ENCODE data around the gene U2AF1L4. TPM values are rescaled to one million over a fixed set of nuclear protein-coding genes. Genes with fewer than 3 reads are reported as not detected.
A peak's percentile ranks its signal among the peaks of the same experiment; 100 is the strongest.

U2AF1L4 gene, protein sequence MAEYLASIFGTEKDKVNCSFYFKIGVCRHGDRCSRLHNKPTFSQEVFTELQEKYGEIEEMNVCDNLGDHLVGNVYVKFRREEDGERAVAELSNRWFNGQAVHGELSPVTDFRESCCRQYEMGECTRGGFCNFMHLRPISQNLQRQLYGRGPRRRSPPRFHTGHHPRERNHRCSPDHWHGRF
- total RNA-seq: 19.8 TPM
- polyA plus RNA-seq: 45.0 TPM
- long read RNA-seq, donor 1: 0 reads
- long read RNA-seq, donor 2, partial matches to known transcripts: 0 of 1 reads
- long read RNA-seq, donor 2, other reads (novel, unspliced or antisense): 0 of 1 reads
- long read RNA-seq, donor 3, partial matches to known transcripts: 81 of 93 reads
- long read RNA-seq, donor 3, other reads (novel, unspliced or antisense): 11 of 93 reads
- long read RNA-seq, donor 4: 0 reads
- long read RNA-seq, donor 5, partial matches to known transcripts: 0 of 4 reads
- long read RNA-seq, donor 5, other reads (novel, unspliced or antisense): 0 of 4 reads
- long read RNA-seq, donor 6: 0 reads
- long read RNA-seq, donor 7: 0 reads
- long read RNA-seq, donor 8, partial matches to known transcripts: 0 of 1 reads
- long read RNA-seq, donor 8, other reads (novel, unspliced or antisense): 0 of 1 reads
- long read RNA-seq, donor 9, partial matches to known transcripts: 5 of 5 reads
- long read RNA-seq, donor 9, other reads (novel, unspliced or antisense): 0 of 5 reads
- long read RNA-seq, donor 10, partial matches to known transcripts: 0 of 2 reads
- long read RNA-seq, donor 10, other reads (novel, unspliced or antisense): 0 of 2 reads

DNA sequence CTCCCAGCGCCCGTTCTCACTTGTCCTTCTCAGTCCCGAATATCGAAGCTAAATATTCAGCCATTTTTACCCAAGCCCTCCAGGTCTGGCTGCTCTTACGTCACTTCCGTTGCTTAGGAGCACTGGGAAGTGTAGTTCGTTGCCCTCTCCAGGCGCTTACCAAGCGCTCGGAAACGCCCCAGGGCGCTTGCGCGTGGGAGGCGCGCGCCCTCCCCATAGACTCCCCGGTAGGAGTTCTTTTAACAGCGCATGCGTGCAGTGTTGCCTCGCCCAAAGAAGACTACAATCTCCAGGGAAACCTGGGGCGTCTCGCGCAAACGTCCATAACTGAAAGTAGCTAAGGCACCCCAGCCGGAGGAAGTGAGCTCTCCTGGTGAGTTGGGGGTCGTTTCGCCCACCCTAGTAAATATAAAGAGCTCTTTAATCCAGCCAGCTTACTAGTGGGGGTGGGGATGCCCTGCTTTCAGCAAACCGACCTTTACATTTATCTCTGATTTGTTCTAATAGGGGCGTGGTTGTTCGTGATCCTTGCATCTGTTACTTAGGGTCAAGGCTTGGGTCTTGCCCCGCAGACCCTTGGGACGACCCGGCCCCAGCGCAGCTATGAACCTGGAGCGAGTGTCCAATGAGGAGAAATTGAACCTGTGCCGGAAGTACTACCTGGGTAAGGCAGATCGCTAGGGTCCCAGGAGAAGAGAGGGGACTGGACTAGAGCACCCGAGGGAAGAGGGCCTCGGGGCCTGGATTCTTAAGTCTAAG, at the start of gene U2AF1L4, which contains the start of gene PSENEN:
U2AF1L4 (minus strand) TSS at position 91 of the 759 bp plus-strand sequence; CDS start at position 64, 27 bp downstream.
PSENEN (plus strand) TSS at position 324 of the 759 bp plus-strand sequence; CDS start at position 604, 280 bp downstream.
- H3K27me3 ChIP-seq (ENCODE audit: control insufficient read depth in 2 of 2, insufficient read depth in 1 of 2, low read length in 1 of 2): no peaks in the 10 kb centered on the region
- H3K4me1 ChIP-seq (ENCODE audit: control insufficient read depth in 2 of 2, insufficient read depth in 2 of 2, low read length in 2 of 2): peaks cover 30 to 59% of the 10 kb centered on the region in 2 donors
- H3K36me3 ChIP-seq (ENCODE audit: control insufficient read depth in 2 of 2, insufficient read depth in 2 of 2, low read length in 1 of 2): peaks cover 0 to 3% of the 10 kb centered on the region in 2 donors
- peak; percentile 94 to 100 (median 99) for DNase-seq (ENCODE audit: low read depth in 6 of 9, low spot score in 9 of 9)
- peak within 1 kb of the TSS; percentile 89 to 90 for H3K4me3 ChIP-seq (ENCODE audit: low read length in 2 of 2)
- peaks cover 0 to 3% of the 10 kb centered on the region in 2 donors for H3K9me3 ChIP-seq (ENCODE audit: control insufficient read depth in 2 of 2, insufficient read depth in 1 of 2, low read length in 1 of 2)
- WGBS: under 1% methylated on average over 40 of the region's 40 CpGs
- peak within 1 kb of the TSS; percentile 98 to 100 for H3K27ac ChIP-seq (ENCODE audit: low read depth in 1 of 2, low read length in 1 of 2)

DNA sequence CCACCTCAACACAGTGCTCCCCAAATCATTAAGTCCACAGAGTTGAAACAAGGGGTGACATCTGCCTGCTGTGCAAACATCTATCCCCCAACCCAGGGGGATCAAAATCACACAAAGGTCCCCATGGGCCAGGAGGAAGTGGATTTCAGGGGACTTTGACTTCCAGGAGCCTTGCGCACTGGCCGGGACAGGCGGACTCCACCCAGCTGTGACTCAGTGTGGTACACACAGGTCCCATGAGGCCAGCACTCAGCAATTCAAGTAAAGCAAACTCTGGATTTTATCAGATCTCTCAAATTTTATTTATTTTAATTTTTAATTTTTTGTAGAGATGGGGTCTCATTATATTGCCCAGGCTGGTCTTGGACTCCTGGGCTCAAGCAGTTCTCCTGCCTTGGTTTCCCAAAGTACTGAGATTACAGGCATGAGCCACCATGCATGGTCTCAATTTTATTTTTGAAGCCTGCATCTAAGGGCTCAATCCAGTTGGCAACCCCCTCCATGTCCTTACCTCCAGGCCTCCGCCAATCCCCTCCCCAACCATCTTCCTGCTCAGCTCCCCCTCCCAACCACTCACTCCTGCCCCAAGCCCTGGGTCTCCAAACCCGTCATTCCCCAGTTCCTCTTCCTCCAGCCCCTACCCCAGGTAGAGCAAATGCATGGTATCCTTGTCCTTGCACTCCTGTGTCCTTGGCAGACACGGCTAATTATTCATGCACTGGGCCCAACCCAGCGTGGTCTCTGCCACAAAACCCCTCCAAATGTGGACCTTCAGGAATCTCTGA, 48.4 kb upstream of the U2AF1L4 start:
- 91% methylated on average over 7 of the region's 7 CpGs for WGBS
- H3K27me3 ChIP-seq (ENCODE audit: control insufficient read depth in 2 of 2, insufficient read depth in 1 of 2, low read length in 1 of 2): peaks cover 0 to 32% of the 10 kb centered on the region in 2 donors
- no peak for DNase-seq (ENCODE audit: low read depth in 6 of 9, low spot score in 9 of 9)
- no peaks in the 10 kb centered on the region for H3K36me3 ChIP-seq (ENCODE audit: control insufficient read depth in 2 of 2, insufficient read depth in 2 of 2, low read length in 1 of 2)
- no peaks in the 10 kb centered on the region for H3K9me3 ChIP-seq (ENCODE audit: control insufficient read depth in 2 of 2, insufficient read depth in 1 of 2, low read length in 1 of 2)
- H3K4me1 ChIP-seq (ENCODE audit: control insufficient read depth in 2 of 2, insufficient read depth in 2 of 2, low read length in 2 of 2): no peaks in the 10 kb centered on the region
- no peak overlapping the region for H3K4me3 ChIP-seq (ENCODE audit: low read length in 2 of 2)
- H3K27ac ChIP-seq (ENCODE audit: low read depth in 1 of 2, low read length in 1 of 2): no peak overlapping the region

DNA sequence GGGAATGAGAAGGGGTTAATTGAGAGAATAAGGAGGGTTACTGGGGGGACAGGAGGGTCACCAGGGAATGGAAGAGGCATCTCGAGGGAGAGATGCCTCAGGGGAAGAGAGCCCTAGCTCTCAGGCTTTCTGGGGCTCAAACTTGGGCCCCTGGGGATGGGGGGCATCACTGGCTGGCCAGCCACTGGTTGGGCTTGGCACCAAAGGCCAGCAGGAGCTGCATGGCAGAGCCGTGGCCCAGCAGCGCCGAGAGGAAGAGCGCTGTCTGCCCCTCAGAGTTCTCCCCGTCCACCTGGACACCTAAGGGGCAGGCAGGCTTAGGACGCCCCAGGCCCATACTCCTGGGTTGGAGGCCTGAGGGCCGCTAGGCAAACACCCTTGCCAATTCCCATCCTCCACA, 47.7 kb upstream of the U2AF1L4 start:
- Histone ChIP-seq H3K4me1 (ENCODE audit: control insufficient read depth in 2 of 2, insufficient read depth in 2 of 2, low read length in 2 of 2) (no peaks in the 10 kb centered on the region), H3K27me3 (ENCODE audit: control insufficient read depth in 2 of 2, insufficient read depth in 1 of 2, low read length in 1 of 2) (peaks cover 0 to 26% of the 10 kb centered on the region in 2 donors), H3K4me3 (ENCODE audit: low read length in 2 of 2) (no peak overlapping the region), H3K36me3 (ENCODE audit: control insufficient read depth in 2 of 2, insufficient read depth in 2 of 2, low read length in 1 of 2) (peaks cover 0 to 2% of the 10 kb centered on the region in 2 donors), H3K9me3 (ENCODE audit: control insufficient read depth in 2 of 2, insufficient read depth in 1 of 2, low read length in 1 of 2) (no peaks in the 10 kb centered on the region), H3K27ac (ENCODE audit: low read depth in 1 of 2, low read length in 1 of 2) (no peak overlapping the region)
- no peak for DNase-seq (ENCODE audit: low read depth in 6 of 9, low spot score in 9 of 9)
- 92% methylated on average over 8 of the region's 8 CpGs for WGBS

DNA sequence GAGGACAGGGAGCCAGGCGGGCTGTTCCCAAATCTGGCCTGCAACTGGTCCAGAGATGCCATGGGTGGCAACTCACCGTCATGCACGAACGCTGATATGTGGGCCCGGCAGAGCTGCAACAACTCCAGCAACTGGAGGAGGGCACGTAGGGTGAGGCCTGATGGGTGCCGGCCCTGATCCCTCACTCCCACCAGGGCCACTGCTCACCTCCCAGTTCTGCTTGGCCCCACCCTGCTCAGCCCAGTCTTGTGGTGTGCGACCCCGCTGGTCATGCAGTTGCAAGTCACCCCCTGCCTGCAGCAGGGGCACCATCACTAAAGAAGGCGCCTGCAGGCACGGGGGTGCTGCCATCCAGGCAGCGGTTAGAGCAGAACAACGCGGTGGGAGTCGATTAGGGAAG, 47.1 kb upstream of the U2AF1L4 start:
- no peak for DNase-seq (ENCODE audit: low read depth in 6 of 9, low spot score in 9 of 9)
- WGBS: 92% methylated on average over 15 of the region's 15 CpGs
- no peaks in the 10 kb centered on the region for H3K9me3 ChIP-seq (ENCODE audit: control insufficient read depth in 2 of 2, insufficient read depth in 1 of 2, low read length in 1 of 2)
- H3K27me3 ChIP-seq (ENCODE audit: control insufficient read depth in 2 of 2, insufficient read depth in 1 of 2, low read length in 1 of 2): peaks cover 0 to 20% of the 10 kb centered on the region in 2 donors
- peaks cover 0 to 8% of the 10 kb centered on the region in 2 donors for H3K36me3 ChIP-seq (ENCODE audit: control insufficient read depth in 2 of 2, insufficient read depth in 2 of 2, low read length in 1 of 2)
- H3K4me1 ChIP-seq (ENCODE audit: control insufficient read depth in 2 of 2, insufficient read depth in 2 of 2, low read length in 2 of 2): no peaks in the 10 kb centered on the region
- no peak overlapping the region for H3K4me3 ChIP-seq (ENCODE audit: low read length in 2 of 2)
- no peak overlapping the region for H3K27ac ChIP-seq (ENCODE audit: low read depth in 1 of 2, low read length in 1 of 2)

DNA sequence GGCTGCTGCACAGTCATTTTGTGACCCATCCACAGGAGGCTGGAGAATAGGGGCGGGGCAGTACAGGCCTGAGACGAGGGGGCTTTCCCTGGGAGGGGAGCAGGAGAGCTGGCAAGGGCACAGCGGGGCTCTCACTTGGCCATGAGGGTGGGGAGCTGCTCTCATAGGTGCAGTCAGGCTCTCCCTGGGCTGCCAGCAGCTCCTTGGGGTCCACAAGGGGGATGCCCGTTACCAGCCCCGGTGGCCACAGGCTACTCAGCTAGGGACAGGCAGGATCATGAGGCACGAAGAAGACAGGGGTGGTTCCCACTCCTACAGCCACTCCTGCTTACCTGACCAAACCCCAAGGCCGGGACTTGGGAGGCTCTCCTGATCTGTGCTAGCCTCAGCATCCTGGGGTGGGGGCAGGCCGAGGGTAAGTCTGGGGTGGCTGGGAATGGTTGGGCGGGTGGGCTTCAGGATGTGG, 46.6 kb upstream of the U2AF1L4 start:
- H3K4me1 ChIP-seq (ENCODE audit: control insufficient read depth in 2 of 2, insufficient read depth in 2 of 2, low read length in 2 of 2): no peaks in the 10 kb centered on the region
- no peaks in the 10 kb centered on the region for H3K9me3 ChIP-seq (ENCODE audit: control insufficient read depth in 2 of 2, insufficient read depth in 1 of 2, low read length in 1 of 2)
- no peak for DNase-seq (ENCODE audit: low read depth in 6 of 9, low spot score in 9 of 9)
- no peak overlapping the region for H3K27ac ChIP-seq (ENCODE audit: low read depth in 1 of 2, low read length in 1 of 2)
- 95% methylated on average over 9 of the region's 9 CpGs for WGBS
- H3K36me3 ChIP-seq (ENCODE audit: control insufficient read depth in 2 of 2, insufficient read depth in 2 of 2, low read length in 1 of 2): peaks cover 0 to 12% of the 10 kb centered on the region in 2 donors
- no peak overlapping the region for H3K4me3 ChIP-seq (ENCODE audit: low read length in 2 of 2)
- peaks cover 0 to 16% of the 10 kb centered on the region in 2 donors for H3K27me3 ChIP-seq (ENCODE audit: control insufficient read depth in 2 of 2, insufficient read depth in 1 of 2, low read length in 1 of 2)

DNA sequence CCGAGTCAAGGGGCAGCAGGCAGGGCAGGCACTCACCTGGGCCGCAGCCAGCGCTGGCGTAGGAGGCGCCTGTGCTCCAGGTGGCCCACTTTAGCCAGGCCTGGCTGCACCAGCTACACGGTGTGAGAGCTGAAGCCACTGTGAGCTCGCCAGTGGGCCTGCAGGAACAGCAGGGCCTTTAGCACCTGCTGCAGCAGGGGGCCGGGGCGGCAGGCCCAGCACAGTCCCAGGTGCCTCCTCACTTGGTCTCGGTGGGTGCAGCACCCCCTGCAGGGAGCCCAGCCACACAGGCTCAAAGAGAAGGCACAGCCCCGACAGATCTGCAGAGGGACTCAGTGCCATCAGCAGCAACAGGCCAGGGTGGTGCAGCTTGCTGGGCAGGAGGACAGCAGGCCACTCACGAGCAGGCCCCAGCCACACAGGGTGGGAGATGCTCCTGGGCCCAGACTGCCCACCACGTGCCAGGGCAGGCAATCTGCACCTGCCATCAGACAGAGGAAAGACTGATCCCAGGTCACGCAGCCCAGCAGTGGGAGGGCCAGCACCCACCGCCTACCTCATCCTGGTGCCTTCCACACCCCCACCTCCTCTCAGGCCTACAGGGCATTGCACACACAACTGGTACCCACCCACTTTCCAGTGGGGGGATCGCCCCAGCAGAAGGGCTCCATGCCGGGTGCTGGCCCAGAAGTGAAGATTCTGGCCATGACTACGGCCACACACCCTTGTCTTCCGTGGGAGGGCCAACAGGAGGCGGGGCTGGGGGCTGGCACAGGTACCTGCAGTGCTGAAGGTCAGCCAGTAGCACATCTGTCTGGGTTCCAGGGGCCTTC, 46.0 kb upstream of the U2AF1L4 start:
- H3K36me3 ChIP-seq (ENCODE audit: control insufficient read depth in 2 of 2, insufficient read depth in 2 of 2, low read length in 1 of 2): peaks cover 2 to 16% of the 10 kb centered on the region in 2 donors
- peak in 3 of 9 donors; percentile 7 to 34 (median 31) for DNase-seq (ENCODE audit: low read depth in 6 of 9, low spot score in 9 of 9)
- peaks cover 0 to 9% of the 10 kb centered on the region in 2 donors for H3K27me3 ChIP-seq (ENCODE audit: control insufficient read depth in 2 of 2, insufficient read depth in 1 of 2, low read length in 1 of 2)
- H3K27ac ChIP-seq (ENCODE audit: low read depth in 1 of 2, low read length in 1 of 2): no peak overlapping the region
- H3K9me3 ChIP-seq (ENCODE audit: control insufficient read depth in 2 of 2, insufficient read depth in 1 of 2, low read length in 1 of 2): no peaks in the 10 kb centered on the region
- 80% methylated on average over 20 of the region's 20 CpGs for WGBS
- no peaks in the 10 kb centered on the region for H3K4me1 ChIP-seq (ENCODE audit: control insufficient read depth in 2 of 2, insufficient read depth in 2 of 2, low read length in 2 of 2)
- H3K4me3 ChIP-seq (ENCODE audit: low read length in 2 of 2): no peak overlapping the region

DNA sequence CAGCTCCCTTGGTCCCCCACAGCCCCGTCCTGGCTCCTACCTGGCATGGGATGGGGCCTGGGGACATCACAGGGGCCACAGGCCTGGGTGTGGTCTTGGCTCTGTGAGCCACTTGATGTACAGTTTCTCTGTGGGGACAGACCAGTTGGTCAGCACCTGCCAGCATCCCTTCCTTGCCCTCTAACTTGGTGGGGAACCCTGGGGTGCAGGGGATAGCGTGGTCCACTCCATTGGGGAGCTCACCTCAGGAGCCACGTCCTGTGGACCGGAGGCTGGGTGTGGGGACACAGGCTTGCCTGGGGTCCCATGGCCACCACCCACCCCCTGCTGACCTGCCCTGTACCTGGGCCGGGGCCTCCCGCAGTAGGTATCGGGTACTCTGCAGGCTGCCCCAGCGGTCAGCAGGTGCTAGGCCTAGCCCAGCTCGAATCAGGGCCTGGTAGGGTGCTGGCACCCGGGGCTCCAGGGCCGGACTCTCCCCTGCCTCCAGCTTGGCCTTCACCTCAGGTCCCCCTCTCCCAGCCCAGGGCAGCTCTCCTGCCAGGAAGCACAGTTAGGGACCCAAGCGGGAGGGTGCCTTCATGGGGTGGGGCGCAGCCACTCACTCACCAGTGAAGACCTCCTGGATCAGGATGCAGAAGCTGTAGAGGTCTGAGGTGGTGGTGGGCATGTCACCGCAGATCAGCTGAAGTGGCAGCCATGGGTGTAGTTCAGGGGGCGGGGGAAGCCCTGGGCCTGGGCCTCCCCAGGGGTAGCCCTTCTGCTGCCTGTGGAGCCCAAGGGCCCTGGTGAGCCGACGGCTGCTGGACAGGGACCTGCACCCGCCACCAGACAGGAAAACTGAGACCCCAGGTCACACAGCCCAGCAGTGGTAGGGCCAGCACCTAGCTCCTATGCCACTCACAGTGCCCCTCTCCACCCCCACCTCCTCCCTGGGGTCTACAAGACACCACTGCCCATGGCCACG, 45.0 kb upstream of the U2AF1L4 start:
- DNase-seq (ENCODE audit: low read depth in 6 of 9, low spot score in 9 of 9): no peak
- WGBS: 96% methylated on average over 19 of the region's 19 CpGs

More for the DNA sequence above, 45.0 kb upstream of the U2AF1L4 start:
- Histone ChIP-seq H3K27me3 (ENCODE audit: control insufficient read depth in 2 of 2, insufficient read depth in 1 of 2, low read length in 1 of 2) (peaks cover 0 to 1% of the 10 kb centered on the region in 2 donors), H3K9me3 (ENCODE audit: control insufficient read depth in 2 of 2, insufficient read depth in 1 of 2, low read length in 1 of 2) (no peaks in the 10 kb centered on the region), H3K27ac (ENCODE audit: low read depth in 1 of 2, low read length in 1 of 2) (no peak overlapping the region), H3K4me1 (ENCODE audit: control insufficient read depth in 2 of 2, insufficient read depth in 2 of 2, low read length in 2 of 2) (no peaks in the 10 kb centered on the region), H3K4me3 (ENCODE audit: low read length in 2 of 2) (no peak overlapping the region), H3K36me3 (ENCODE audit: control insufficient read depth in 2 of 2, insufficient read depth in 2 of 2, low read length in 1 of 2) (peaks cover 8 to 26% of the 10 kb centered on the region in 2 donors)

Data from thymus (tissue), 14 donors.